Ovary (tissue), 3 donors: ENCODE results near the gene SPOCK1.

Experiments used
- EP300 ChIP-seq: sonication (generic); formaldehyde crosslinking; IDR thresholded peaks from one replicate; pipeline ENCODE4 v1.6.1; 2017; ENCODE audit warnings: antibody characterized with exemption
- POLR2A ChIP-seq: fragments of 450-650 bp; IDR thresholded peaks from one replicate; pipeline ENCODE4 v1.6.1; 2017; ENCODE audit warnings: antibody characterized with exemption, mild to moderate bottlenecking, moderate library complexity
- TF ChIP-seq, protein P1 (sequence below), 3 donors: fragments of 450-650 bp in 2 of 3; fragments of 200-600 bp in 1 of 3; IDR thresholded peaks; one replicate each; pipeline versions ENCODE4 v1.5.1 to v1.8.0; 2016 to 2022; ENCODE audit warnings: antibody characterized with exemption in 3 of 3, mild to moderate bottlenecking in 1 of 3
- donor health status: DM: no; HTN: no; CAD: no.

DNA sequence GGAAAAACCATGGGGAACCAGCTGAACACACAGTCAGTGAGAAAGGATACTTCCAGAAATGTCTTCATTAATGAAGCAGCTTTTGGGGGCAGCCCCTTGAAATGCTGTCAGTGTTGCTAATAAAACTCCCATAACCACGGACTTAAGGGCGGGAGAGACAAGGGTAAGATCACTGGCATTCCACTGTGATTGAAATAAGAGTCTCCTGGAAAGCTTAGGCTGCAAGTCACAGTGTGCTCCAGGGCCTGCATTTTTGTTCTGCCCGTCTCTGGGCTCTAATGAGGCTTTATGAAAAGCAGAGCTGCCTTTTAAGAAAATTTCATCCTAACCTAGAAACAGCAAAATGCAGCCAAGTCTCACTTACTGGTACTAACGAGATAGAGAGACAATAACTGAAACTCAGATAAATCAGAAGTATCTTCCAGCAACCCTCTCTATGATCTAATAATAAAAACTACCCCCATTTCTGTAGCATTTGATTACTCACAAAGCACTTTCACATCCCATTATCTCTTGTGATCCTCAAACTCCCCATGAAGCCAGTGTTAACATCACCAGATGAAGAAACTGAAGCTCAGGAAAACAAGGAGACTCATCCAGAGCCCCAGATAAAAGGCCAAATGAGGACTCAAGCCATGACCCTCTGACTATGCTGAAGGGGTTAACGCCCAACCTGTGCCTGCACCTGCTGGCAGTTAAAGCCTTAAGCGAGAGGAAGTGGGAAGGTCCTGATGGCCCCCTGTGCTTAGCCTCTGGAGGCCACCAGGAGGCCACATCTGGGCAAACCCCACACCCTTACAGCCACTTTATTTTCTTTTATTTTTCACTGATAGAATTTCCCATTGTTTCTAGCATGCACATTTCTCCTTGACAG lies 37.5 kb downstream of the SPOCK1 start:
- TF ChIP-seq POLR2A = no peak
- TF ChIP-seq, protein P1, sequence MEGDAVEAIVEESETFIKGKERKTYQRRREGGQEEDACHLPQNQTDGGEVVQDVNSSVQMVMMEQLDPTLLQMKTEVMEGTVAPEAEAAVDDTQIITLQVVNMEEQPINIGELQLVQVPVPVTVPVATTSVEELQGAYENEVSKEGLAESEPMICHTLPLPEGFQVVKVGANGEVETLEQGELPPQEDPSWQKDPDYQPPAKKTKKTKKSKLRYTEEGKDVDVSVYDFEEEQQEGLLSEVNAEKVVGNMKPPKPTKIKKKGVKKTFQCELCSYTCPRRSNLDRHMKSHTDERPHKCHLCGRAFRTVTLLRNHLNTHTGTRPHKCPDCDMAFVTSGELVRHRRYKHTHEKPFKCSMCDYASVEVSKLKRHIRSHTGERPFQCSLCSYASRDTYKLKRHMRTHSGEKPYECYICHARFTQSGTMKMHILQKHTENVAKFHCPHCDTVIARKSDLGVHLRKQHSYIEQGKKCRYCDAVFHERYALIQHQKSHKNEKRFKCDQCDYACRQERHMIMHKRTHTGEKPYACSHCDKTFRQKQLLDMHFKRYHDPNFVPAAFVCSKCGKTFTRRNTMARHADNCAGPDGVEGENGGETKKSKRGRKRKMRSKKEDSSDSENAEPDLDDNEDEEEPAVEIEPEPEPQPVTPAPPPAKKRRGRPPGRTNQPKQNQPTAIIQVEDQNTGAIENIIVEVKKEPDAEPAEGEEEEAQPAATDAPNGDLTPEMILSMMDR (IDR thresholded peaks at IDR 0.05) = no peak
- no peak for TF ChIP-seq EP300
